Sigmoid colon (tissue), 4 donors: ENCODE data around the gene SPINT1.

Experiments used
- CTCF ChIP-seq, 4 experiments: fragments of 450-650 bp in 3 of 4; fragments of 200-600 bp in 1 of 4; IDR thresholded peaks; one replicate each; pipeline ENCODE4 v1.5.1; 2016 to 2019; ENCODE audit warnings: antibody characterized with exemption in 4 of 4, mild to moderate bottlenecking in 3 of 4, moderate library complexity in 2 of 4
- EP300 ChIP-seq, 4 donors: sonication (generic); formaldehyde crosslinking; IDR thresholded peaks; one replicate each; pipeline ENCODE4 v1.6.1; 2017; ENCODE audit warnings: antibody characterized with exemption in 4 of 4
- POLR2A ChIP-seq, 2 donors: fragments of 450-650 bp; IDR thresholded peaks; one replicate each; pipeline ENCODE4 v1.6.1; 2016; ENCODE audit warnings: antibody characterized with exemption in 2 of 2, mild to moderate bottlenecking in 2 of 2, moderate library complexity in 2 of 2

- no peak for TF ChIP-seq CTCF (IDR thresholded peaks at IDR 0.05)
- TF ChIP-seq POLR2A (IDR thresholded peaks at IDR 0.05), result peak in 1 of 2 donors; percentile 11
- no peak for TF ChIP-seq EP300 (IDR thresholded peaks at IDR 0.05)
Observed at GRCh38 chr15:40825661-40826422, 18.0 kb upstream of the SPINT1 start.
